HG02981 (cell line): Measurements from ENCODE around the gene CEACAM8.
"Not testable (repeated sequence)": the region's sequence is repeated elsewhere in the genome, so short reads cannot be mapped to it uniquely, and the experiment has no call there.

Experiments used
- ATAC-seq: cut with Tn5 transposase; IDR thresholded peaks from one replicate; pipeline ENCODE4 v1.9.1; 2021; ENCODE audit warnings: mild to moderate bottlenecking, moderate library complexity; ENCODE audit not compliant: unreplicated experiment

Gene CEACAM8

DNA sequence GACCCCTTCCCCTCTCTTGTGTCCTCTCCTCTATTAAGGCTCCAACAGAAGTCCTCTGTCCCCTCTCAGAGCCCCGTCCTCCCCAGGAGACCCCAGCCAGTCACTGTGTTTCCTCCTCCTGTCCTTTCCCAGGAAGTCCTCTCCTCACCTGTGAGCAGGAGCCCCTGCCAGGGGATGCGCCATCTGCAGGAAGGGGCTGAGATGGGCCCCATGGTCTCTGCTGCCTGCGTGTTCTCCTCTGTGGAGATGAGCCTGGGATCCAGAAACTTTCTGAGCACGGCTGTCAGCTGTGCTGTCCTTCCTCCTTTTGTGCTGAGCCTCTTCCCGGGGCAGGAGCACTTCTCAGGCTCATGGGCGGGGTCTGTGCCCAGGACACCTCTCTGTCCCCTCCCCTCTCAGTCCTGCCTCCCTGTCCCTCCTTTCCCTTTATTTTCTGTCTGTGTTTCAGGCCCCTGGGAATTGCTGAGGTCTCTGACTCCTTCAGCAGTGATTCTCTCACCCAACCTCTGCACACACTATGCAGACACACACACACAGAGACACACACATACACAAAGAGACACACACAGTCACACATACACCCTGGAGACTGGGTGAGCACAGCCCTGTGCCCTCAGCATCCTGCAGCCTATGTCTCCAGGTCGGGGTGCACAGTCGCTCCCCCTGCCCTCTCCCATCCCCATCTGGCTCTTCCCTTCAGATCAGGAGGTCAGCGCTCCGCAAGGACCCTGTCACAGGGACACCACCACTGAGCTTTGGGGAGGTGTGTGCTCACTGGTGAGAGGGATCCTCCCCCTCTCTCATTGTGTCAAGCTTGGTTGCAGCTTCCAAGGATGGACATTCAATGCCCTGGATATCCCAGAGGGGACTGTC, at the start of gene CEACAM8:
Gene CEACAM8, minus strand, starts transcription at position 308 of the 873 bp plus-strand sequence. Its CDS starts 96 bp downstream, at position 212.
- no peak for ATAC-seq

DNA sequence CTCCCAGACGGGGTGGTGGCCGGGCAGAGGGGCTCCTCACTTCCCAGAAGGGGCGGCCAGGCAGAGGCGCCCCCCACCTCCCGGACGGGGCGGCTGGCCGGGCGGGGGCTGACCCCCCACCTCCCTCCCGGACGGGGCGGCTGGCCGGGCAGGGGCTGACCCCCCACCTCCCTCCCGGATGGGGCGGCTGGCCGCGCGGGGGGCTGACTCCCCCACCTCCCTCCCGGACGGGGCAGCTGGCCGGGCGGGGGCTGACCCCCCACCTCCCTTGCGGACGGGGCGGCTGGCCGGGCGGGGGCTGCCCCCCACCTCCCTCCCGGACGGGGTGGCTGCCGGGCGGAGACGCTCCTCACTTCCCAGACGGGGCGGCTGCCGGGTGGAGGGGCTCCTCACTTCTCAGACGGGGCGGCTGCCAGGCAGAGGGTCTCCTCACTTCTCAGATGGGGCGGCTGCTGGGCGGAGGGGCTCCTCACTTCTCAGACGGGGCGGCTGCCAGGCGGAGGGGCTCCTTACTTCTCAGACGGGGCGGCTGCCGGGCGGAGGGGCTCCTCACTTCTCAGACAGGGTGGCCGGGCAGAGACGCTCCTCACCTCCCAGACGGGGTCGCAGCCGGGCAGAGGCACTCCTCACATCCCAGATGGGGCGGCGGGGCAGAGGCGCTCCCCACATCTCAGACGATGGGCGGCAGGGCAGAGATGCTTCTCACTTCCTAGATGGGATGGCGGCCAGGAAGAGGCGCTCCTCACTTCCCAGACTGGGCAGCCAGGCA, 44.8 kb upstream of the CEACAM8 start:
- not testable (repeated sequence) for ATAC-seq

DNA sequence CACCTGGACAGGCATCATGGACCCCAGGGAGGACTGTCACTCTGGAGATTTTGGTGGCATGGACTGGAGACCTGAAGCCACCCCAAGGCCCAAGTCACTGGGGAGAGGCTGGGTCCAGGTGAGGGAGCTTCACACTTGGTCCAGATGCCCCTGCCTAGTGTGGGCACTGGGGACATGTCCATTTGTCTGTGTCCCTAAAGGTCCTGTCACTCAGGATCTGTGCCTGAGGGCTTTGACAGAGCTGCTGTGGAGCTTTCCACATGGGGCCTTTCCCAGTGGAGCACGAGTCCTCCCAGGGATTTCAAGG, 40.5 kb upstream of the CEACAM8 start:
- no peak for ATAC-seq

DNA sequence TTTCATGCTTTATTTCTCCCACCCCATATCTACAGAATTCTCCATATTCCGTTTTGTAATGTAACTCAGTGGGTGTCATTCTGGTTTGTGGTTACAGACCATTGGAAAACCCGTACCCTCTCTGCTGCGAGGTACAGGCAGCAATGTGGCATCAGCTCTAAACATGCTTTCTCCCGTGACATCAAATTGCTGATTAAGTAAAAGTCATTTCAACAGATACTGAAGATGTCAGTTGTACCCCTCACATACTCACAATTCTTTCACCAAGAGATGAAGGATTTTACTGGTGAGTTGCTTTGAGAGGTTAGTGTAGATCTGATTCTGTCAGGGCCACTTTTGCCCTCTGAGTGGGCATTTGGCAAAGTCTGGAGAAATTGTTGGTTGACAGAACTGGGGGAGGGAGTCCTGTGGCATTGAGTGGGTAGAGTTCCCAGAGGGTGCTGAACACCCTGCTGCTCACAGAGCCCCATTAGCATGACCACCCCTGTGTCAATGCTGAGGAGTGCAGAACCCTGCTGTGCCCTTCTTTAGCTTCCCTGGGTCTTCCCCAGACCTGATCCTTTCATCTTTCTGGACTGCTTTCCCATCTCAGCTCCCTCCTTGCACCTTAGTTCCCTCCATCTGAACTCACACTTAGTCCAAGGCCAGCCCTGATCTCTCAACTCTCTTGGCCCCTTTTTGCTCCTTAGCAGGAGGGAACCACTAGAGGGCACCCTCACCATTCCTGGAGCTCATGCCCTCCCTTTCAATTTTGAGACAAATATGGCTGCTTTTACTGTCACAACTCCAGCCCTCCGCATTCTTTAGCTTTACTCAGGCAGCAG, 39.9 kb upstream of the CEACAM8 start:
- no peak for ATAC-seq

DNA sequence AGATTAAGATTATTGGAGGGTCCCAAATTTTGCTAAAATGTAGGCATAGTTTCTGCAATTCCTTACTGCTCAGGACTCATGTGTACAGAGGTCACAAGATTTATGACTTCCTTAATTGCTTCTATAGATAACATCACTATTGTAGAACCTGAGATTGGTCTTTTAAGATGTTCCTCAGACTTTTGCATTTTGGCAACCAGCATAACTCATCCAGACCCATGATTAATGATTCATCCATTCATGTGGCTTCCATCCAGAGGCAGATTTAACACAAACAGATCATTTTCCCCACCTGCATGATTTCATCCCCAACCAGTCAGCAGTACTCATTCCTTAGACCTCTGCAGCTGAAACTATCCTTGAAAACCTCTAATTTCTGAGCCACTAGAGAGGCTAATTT, 34.5 kb upstream of the CEACAM8 start:
- no peak for ATAC-seq

DNA sequence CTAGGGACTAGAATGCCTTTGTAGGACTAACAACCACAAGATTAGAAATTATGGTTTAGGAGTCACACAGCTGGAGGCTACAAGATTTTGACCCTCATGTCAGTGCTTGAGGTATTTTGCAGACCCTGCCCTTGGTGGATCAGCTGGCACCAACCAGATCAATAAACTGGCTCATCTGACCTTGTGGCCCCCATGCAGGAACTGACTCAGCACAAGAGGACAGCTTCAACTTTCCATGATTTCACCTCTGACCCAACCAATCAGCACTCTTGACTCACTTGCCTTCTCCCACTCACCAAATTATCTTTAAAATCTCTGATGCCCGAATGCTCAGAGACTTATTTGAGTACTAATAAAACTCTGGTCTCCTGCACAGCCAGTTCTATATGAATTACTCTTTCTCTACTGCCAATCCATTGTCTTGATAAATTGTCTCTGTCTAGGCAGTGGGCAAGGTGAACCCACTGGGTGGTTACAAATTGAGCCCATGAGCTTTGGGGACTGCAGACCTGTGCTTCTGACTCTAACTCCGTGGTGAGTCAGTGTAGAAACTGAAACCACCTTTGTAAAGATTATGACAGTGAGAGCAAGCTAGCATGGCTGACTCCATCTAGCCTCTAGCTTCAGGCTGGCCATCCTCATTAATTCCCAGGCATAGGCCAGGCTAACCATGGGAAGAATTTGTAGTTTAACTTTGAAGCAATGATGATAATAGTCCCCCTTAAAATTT, 33.9 kb upstream of the CEACAM8 start:
- ATAC-seq, result no peak

DNA sequence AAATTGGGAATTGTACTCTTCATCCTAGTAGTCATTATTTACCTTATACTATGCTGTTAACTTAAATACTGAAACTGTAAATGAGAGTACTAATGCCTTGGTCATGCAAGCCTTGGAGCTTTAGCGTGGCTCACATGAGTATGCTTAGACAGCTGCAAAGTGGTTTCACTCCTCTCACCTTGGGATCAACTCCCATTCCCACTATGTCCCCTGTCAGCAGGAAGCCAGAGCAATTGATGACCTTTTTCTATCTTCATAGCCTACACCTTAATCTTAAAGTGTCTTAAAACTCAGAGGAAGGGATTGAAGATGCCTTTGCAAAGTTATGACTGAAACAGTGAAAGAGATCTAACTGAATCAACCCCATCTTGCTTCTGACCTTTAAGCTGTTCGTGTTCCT, 33.2 kb upstream of the CEACAM8 start:
- no peak for ATAC-seq

DNA sequence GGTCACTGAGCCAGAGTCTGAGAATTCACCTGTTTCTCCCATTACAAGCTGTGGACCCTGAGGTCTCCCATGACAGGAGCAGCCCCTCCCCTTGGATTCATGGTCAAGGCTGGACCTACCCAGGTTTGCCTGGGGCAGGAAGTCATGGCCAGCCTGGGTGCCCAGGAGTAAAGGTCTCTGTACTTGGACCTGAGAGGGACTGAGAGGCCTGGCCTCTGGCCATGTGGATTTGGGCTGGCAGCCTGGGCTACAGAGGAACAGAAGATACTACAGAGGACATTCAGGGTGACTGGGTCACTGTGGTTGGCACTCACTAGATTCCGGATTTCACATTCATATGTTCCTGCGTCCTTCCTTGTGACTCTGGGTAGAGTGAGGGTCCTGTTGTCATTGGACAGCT, 31.5 kb upstream of the CEACAM8 start:
- no peak for ATAC-seq

DNA sequence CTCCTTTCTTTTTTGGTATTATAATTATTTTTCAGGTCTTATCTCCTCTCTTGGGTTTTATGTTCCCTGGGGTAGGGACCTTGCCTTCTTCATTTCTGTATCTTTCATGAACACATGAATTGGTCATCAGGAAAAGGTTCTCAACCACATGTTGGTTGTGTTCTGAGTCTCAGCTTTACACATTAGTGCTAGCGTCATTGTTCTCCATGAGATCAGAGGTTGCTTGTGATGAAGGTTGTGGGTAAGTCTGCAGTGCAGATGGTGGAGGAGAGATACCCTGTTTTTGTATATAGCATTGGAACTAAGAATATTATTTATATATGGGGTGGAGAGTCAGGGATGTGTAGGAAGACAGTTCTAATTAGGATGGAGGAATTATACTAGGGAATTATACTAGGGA, 24.5 kb upstream of the CEACAM8 start:
- ATAC-seq, result no peak

DNA sequence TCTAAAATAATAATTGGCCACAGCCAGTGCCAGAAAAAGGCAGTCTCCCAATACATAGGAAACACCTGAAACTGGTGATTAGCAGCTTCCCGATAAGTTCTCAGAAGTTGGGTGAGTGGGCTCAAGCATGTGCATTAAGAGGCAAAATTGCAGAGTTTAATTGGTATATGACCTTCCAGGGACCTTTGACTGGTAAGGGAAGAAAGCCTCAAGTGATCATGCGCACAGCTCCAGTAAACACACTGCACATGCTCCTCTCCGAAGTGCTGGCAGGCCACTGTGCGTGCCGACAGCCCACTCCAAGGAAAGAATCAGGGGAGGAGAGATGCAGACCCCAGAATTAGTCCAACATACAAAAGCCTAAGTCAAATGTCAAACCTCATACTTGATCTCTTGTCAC, 18.9 kb upstream of the CEACAM8 start:
- no peak for ATAC-seq

DNA sequence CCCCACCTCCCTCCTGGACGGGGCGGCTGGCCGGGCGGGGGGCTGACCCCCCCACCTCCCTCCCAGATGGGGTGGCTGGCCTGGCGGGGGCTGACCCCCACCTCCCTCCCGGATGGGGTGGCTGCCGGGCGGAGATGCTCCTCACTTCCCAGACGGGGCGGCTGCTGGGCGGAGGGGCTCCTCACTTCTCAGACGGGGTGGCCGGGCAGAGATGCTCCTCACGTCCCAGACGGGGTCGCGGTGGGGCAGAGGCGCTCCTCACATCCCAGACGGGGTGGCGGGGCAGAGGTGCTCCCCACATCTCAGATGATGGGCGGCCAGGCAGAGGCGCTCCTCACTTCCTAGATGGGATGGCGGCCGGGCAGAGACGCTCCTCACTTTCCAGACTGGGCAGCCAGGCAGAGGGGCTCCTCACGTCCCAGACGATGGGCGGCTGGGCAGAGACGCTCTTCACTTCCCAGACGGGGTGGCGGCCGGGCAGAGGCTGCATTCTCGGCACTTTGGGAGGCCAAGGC, 15.7 kb upstream of the CEACAM8 start:
- not testable (repeated sequence) for ATAC-seq

DNA sequence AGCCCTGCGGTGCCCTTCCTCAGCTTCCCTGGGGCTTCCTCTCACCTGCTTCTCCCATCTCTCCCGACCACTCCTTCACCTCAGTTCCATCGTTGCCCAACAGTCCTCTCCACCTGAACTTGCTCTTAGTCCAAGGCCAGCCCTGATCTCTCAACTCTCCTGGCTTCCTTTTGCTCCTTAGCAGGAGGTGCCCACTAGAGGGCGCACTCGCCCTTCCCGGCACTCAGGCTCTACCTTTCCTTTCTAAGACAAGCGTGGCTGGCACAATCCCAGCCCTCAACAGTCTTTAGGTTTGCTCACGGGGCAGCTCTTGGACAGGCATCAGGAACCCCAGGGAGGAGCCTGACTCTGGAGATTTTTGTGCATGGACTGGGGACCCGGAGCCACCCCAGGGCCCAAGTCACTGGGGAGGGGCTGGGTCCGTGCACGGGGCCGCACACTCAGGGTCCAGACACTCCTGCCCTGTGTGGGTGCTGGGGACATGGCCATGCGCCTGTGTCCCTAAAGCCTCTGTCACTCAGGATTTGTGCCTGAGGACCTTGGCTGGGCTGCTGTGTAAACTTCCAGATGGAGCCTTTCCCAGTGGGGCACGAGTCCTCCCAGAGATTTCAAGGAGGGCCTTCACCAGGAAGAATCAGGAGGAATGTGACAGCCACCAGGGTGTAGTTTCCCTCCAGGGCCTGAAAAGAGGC, 12.1 kb upstream of the CEACAM8 start:
- ATAC-seq, result no peak

DNA sequence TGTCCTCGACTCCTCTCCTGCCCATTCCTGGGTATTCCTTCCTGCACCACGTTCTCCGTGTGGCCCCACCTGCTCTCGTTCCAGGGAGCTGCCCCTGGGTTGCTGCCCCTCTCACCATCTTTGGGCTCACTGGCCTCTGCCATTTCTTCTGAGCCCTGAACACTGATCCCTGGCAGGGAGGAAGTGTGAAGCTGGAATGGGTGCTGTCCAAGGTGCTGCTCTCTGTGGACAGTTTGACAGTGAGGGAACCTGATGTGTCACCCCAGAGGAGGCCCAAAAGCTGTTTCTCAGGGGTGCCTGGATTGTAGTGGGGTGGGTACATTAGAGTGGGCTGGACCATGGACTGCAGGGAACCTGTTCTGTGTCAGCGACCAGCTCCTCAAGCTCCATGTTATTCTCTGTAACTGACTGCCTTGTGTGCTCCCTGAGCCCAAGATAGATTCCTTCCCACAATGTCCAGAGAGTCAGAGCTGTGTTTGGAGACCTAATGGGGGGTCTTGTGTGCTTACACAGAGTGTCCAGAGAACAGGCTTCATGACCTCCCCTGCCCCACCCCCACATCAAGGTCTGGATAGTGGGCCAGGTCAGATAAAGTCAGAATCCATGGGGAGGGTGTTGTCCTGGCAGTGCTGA, 7.2 kb upstream of the CEACAM8 start:
- ATAC-seq, result no peak

DNA sequence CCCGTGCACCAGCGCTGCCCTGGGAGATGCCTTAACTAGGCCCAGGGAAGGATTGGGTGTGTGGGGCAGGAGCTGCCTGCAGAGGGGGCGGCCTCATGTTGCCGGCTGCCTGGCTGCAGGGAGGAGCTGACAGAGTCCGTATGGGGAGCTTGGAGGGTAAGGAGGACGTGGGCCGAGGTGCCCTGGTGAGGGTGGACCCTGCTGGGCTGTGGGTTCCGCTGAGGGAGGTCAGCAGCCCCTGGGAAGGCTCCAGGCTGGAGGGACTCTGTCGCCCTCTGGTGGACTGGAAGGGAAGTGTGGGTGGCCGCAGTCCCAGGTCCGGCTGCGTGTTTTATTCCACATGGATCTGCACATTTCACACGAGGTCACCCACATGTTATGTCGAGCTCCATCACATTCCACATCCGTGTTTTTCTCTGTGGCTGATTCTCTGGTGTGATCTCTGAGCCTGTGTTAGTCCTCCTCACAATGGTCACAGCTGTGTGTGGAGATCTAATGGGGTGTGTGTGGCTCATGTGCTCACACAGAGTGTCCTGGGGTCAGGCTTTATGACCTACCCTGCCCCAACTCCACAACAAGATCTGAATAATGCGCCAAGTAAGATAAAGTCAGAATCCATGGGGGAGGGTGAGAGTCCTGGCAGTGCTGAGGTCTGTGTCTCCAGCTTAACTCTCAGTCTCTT, 1.8 kb upstream of the CEACAM8 start:
- ATAC-seq, result no peak

DNA sequence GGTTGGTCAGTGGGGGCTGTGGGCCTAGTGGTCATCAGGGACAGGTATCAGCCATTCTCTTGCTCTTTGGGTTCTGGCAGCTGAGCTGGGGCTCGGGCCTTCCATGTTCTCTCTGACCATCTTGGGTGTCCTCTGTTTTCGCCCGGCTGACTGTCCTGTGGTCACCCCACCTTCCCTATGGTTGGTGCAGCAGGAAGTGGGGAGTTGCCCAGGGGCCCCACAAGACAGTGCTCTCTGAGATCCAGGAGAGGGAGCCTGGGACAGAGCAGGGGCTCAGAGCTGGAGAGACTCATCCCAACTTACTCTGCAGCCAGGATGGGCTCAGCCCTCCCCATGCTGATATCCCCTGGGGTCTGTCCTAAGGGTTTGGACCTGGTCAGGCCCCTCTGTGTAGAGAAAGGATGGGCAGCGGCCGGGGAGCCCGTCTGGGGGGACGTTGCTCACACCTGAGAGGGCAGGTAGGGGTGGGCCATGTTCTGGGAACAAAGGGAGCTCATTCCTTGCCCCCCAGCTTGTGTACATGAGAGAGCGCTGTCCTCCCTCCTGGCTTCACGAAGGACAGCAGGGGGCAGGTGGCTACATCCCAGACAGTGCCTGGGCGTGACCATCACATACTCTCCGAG, 937 bp upstream of the CEACAM8 start:
- no peak for ATAC-seq

DNA sequence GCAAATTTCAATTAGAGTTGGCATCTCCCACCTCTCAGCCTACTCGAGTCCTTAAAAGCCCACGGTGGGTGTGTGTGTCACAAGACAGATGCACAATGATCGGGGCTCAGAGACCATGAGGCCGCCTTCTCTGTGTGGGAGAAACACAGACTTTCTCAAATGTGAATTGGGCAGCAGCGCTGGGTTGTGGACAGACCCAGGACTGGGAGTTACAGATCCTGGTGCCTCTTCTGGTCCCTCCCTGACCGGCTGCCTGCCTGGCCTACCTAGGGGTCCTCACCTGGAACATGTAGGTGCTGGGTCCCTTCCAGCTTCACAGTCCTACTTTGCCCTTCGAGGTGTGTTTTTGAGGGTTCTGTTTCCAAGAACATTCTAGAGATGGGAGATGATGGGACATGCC, 4.9 kb downstream of the CEACAM8 start:
- ATAC-seq, result no peak

DNA sequence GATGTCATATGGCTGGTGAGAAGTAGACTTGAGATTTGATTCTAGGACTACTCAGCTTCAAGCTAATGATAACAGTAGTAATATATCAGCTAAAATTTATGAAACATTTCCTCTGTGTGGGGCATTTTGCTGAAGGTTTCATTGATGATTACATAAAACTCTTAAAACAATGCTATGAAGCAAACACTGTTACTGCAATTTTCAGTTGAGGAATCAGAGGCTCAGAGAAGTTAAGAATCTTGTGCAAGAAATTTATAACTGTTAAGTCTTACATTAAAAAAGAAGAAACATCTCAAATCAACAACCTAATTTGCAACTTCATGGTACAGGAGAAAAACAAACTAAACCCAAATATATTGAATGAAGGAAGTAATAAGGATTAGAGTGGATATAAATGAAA, 10.3 kb downstream of the CEACAM8 start:
- no peak for ATAC-seq

DNA sequence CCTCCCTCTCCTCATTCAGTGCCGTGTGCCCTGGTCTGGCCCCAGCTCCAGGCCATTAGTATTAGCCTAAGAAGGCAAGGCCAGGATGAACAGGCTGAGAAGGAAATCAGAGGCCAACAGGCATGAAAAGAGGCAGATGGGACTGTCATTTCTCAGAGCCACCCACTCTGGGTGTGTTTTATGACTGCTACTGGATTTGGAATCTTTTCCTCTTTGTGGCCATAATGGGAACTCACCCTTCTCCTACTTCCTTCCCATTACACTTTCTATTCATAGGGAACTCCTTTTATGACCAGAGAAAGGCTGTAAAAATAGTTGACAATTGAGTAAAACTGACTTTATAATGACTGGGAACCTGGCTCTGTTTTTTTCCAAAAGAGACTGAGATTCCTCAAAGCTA, 17.7 kb downstream of the CEACAM8 start:
- ATAC-seq, result no peak

DNA sequence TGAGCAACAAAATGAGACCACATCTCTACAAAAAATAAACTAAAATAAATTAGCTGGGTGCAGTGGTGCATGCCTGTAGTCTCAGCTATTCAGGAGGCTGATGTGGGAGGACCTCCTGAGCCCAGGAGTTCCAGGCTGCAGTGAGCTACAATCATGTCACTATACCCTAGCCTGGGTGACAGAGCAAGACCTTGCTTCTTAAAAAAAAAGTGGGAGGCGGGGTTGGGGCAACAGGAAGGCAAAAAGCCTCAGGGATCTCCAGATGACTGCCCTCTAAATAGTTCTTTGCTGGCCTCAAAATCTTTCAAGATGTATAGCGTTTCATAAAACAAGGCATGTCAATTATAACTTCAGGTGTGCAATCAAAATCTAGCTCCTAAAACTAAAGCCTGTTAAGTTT, 18.5 kb downstream of the CEACAM8 start:
- ATAC-seq, result no peak
